ENCODE measurements around the gene DNASE2. TPM values are rescaled to one million over a fixed set of nuclear protein-coding genes. Genes with fewer than 3 reads are reported as not detected.
A peak's percentile ranks its signal among the peaks of the same experiment; 100 is the strongest.

The DNASE2 gene
- total and polyA plus RNA-seq, 8 donors: 9.4 to 35.9 (median 20.2) TPM

- H3K36me3 ChIP-seq: peaks cover 0 to 8% (median 0%) of the 10 kb centered on the region in 3 donors
- FAIRE-seq (no peak), DNase-seq (no peak), ATAC-seq (no peak)
- H3K27ac ChIP-seq: no peak overlapping the region
- H3K9me3 ChIP-seq: no peaks in the 10 kb centered on the region
- 77 to 90% methylated on average over 81 to 86 of the region's 86 CpGs for WGBS, 2 donors
- H3K4me3 ChIP-seq: peak overlapping the region in 1 of 4 donors; percentile 32
- H3K27me3 ChIP-seq: no peaks in the 10 kb centered on the region
- intact Hi-C loops (cut with DNase I): no loop called here
- TF ChIP-seq CTCF (IDR thresholded peaks at IDR 0.05): no peak
- H3K4me1 ChIP-seq: no peaks in the 10 kb centered on the region
Observed at GRCh38 chr19:12873891-12874745, 7.1 kb downstream of the DNASE2 start.

DNA sequence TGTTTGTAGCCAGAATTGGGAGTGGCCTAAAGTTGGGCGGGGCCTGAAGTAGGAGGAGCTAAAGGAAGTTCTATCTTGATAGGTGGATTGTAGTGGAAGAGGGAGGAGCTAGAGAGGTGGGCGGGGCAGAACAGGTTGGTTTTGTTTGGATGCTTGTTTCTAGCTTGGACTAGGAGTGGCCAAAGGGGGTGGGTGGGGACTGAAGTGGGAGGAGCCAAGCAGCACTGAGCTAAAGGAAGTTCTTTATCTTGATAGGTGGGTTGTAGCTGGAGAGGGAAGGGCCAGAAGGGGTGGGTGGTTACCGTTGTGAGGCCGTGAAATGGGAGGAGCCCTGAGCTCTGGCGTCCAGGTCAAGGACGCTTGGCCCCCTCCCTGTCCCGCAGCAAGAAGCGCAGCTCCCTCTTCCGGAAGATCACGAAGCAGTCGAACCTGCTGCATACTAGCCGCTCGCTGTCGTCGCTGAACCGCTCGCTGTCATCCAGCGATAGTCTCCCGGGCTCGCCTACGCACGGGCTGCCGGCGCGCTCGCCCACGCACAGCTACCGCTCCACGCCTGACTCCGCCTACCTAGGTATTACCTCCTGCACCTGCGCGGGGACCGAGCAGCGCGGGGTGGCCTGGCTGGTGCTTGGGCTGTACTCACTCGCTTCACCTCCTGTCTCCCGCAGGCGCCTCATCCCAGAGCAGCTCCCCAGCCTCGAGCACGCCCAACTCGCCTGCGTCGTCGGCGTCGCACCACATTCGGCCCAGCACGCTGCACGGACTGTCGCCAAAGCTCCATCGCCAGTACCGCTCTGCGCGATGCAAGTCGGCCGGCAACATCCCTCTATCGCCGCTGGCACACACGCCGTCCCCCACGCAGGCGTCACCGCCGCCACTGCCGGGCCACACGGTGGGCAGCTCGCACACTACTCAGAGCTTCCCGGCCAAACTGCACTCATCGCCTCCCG is 8.0 kb downstream of the DNASE2 start:
- FAIRE-seq: no peak
- H3K27me3 ChIP-seq: no peaks in the 10 kb centered on the region
- no peaks in the 10 kb centered on the region for H3K9me3 ChIP-seq
- intact Hi-C loops (cut with DNase I): no loop called here
- peak; percentile 62 to 88 (median 80) for ATAC-seq
- no peak overlapping the region for H3K27ac ChIP-seq
- H3K36me3 ChIP-seq: peaks cover 0 to 5% (median 0%) of the 10 kb centered on the region in 3 donors
- no peaks in the 10 kb centered on the region for H3K4me1 ChIP-seq
- WGBS, 2 donors: 41 to 61% methylated on average over 69 to 70 of the region's 70 CpGs
- no peak for TF ChIP-seq CTCF (IDR thresholded peaks at IDR 0.05)
- peak in 4 of 6 donors; percentile 51 to 79 (median 66) for DNase-seq
- peak overlapping the region in 1 of 4 donors; percentile 32 for H3K4me3 ChIP-seq

- intact Hi-C loops (cut with DNase I): no loop called here
- ATAC-seq: no peak
- Histone ChIP-seq H3K4me1 (no peaks in the 10 kb centered on the region), H3K27me3 (no peaks in the 10 kb centered on the region), H3K9me3 (no peaks in the 10 kb centered on the region), H3K27ac (no peak overlapping the region), H3K4me3 (no peak overlapping the region), H3K36me3 (peaks cover 0 to under 1% (median 0%) of the 10 kb centered on the region in 3 donors)
- WGBS, 2 donors: 79 to 90% methylated on average over 5 of the region's 5 CpGs
- no peak for DNase-seq
- no peak for FAIRE-seq
- TF ChIP-seq CTCF (IDR thresholded peaks at IDR 0.05): no peak
Observed at GRCh38 chr19:12872255-12872654, 9.0 kb downstream of the DNASE2 start.

DNA sequence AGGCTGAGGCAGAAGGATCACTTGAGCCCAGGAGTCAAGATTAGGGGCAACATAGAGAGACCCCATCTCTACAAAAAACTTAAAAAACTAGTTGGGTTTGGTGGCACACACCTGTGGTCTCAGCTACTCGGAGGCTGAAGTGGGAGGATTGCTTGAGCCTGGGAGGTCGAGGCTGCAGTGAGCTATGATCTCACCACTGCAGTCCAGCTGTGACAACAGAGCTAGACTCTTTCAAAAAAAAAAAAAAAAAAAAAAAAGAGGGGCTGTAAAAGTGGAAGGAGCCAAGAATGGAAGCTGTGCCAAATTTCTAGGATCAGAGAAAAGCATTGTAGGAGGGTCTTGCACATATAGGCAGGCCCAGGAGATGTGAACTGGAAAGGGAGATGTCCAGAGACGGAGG is 9.6 kb downstream of the DNASE2 start:
- no peak for DNase-seq
- no peak for FAIRE-seq
- no peak for ATAC-seq

More for the DNA sequence above, 9.6 kb downstream of the DNASE2 start:
- intact Hi-C loops (cut with DNase I): no loop called here
- TF ChIP-seq CTCF (IDR thresholded peaks at IDR 0.05): no peak
- Histone ChIP-seq H3K36me3 (no peaks in the 10 kb centered on the region), H3K27me3 (no peaks in the 10 kb centered on the region), H3K4me1 (no peaks in the 10 kb centered on the region), H3K4me3 (no peak overlapping the region), H3K9me3 (no peaks in the 10 kb centered on the region), H3K27ac (no peak overlapping the region)
- 65 to 90% methylated on average over 3 of the region's 3 CpGs for WGBS, 2 donors

Measured in pancreas (tissue), 10 donors.